Measurements from ENCODE around the gene PORCN.
"Not testable (repeated sequence)": the region's sequence is repeated elsewhere in the genome, so short reads cannot be mapped to it uniquely, and the experiment has no call there.

Gene PORCN

DNA sequence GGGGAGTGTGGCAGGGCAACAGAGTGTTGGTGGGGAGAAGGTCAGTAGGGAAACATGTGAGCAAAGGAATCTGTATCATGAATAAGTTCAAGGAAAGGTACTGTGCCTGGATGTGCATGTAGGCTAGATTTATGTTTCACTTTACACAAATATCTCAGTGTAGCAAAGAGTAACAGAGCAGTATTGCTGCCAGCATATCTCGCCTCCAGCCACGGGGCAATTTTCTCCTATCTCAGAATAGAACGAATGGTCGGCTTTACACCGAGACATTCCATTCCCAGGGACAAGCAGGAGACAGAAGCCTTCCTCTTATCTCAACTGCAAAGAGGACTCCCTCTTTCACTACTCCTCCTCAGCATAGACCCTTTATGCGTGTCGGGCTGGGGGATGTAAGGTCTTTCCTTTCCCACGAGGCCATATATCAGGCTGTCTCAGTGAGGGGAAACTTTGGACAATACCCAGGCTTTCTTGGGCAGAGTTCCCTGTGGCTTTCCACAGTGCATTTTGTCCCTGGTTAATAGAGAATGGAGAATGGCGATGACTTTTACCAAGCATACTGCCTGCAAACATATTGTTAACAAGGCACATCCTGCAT, 47.0 kb downstream of the PORCN start:
- not testable (repeated sequence) for DNase-seq

DNA sequence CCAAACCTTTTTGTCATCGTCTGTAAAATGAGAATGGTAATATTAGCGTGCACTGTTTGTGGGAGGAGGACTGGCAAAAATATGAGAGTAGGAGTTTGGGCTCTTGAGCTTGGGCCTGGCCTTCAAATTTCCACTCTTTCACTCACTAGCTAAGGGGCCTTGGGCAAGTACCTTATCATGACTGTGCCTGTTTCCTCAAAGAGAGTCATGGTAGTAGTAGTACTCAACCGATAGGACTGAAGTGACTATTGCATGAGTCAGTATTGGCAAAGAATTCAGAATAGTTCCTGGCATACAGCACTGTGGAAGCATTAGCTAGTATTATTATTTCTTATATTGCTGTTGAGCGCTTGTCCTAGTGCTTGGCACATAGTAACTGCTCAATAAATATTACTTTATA, 49.5 kb downstream of the PORCN start:
- DNase-seq = no peak

DNA sequence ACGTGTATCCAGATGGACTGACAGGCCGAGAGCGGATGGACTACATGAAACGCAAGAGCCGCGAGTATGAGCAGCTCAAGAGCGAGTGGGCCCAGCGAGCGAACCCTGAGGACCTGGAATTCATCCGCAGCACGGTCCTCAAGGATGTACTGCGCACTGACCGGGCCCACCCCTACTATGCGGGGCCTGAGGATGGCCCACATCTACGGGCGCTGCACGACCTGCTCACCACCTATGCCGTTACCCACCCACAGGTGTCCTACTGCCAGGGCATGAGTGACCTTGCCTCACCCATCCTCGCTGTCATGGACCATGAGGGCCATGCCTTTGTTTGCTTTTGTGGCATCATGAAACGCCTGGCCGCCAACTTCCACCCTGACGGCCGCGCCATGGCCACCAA, 50.8 kb downstream of the PORCN start:
- DNase-seq = no peak

DNA sequence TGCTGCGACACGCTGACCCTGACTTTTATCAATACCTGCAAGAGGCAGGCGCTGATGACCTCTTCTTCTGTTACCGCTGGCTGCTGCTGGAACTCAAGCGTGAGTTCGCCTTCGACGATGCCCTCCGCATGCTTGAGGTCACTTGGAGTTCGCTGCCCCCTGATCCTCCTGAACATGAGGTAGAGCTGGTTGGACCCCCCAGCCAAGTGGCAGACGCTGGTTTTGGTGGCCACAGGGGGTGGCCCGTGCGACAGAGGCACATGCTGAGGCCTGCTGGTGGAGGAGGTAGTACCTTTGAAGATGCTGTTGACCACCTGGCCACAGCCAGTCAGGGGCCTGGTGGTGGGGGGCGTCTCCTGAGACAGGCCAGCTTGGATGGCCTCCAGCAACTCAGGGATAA, 51.3 kb downstream of the PORCN start:
- no peak for DNase-seq

DNA sequence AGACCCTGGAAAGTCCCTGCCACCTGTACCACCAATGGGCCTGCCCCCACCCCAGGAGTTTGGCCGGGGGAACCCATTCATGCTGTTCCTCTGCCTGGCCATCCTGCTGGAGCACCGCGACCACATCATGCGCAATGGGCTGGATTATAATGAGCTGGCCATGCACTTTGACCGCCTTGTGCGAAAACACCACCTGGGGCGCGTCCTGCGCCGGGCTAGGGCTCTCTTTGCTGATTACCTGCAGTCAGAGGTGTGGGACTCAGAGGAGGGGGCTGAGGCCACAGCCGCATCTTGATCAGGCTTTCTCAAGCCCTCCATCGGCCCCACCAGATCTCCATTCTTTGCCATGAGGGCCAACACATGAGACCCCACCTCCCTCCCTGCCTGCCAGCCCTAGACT, 51.9 kb downstream of the PORCN start:
- DNase-seq = no peak

DNA sequence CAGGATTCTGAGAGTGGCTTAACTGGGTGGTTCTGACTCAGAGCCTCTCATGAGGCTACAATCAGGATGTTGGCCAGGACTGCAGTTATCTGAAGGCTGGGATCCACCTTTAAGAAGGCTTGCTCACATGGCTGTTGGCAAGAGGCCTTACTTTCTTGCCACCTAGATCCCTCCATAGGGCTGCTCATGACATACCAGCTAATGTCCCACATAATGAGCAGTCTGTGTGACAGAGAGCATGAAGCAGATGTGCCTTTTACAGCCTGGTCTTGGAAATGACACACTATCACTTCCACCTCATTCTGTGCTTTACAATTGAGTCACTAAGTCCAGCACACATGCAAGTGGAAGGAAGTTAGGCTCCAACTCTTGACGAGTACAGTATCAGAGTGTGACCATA, 61.2 kb downstream of the PORCN start:
- no peak for DNase-seq

All from NCI-H1105 treated with DMSO at 0.1 percent for 48 hours (cell line).